HepG2 (cell line): ENCODE measurements around the gene CLIC1. TPM values are rescaled to one million over a fixed set of nuclear protein-coding genes. Genes with fewer than 3 reads are reported as not detected.
A peak's percentile ranks its signal among the peaks of the same experiment; 100 is the strongest.

Experiments
- BRF2 ChIP-seq: sonication (generic); formaldehyde crosslinking; IDR thresholded peaks from 2 replicates; pipeline ENCODE4 v1.8.1; 2022; ENCODE audit warnings: mild to moderate bottlenecking, missing genetic modification reagents
- CBX1 ChIP-seq: IDR thresholded peaks from one replicate; pipeline ENCODE4 v1.6.1; 2016; ENCODE audit warnings: antibody characterized with exemption, low read depth
- FOXP1 ChIP-seq, 2 experiments: fragments of 450-650 bp in 1 of 2; IDR thresholded peaks; 2 replicates each; pipeline ENCODE4 v1.6.1; 2017 to 2018; ENCODE audit warnings: antibody characterized with exemption in 1 of 2
- HES4 ChIP-seq: sonication (generic); formaldehyde crosslinking; IDR thresholded peaks from 2 replicates; pipeline ENCODE4 v1.9.0; 2021; ENCODE audit warnings: mild to moderate bottlenecking, missing genetic modification reagents, borderline replicate concordance
- MEIS2 ChIP-seq: sonication (generic); formaldehyde crosslinking; IDR thresholded peaks from 2 replicates; pipeline ENCODE4 v1.9.0; 2021; ENCODE audit warnings: mild to moderate bottlenecking, missing genetic modification reagents
- NFRKB ChIP-seq: fragments of 450-650 bp; IDR thresholded peaks from 2 replicates; pipeline ENCODE4 v1.6.1; 2017
- NONO ChIP-seq, 2 experiments: fragments of 450-650 bp in 1 of 2; sonication (generic) in 1 of 2; formaldehyde crosslinking in 1 of 2; IDR thresholded peaks in 1 of 2; conservative IDR thresholded peaks in 1 of 2; 2 replicates each; pipeline versions ENCODE4 v1.6.1 to v1.8.0; 2017 to 2022; ENCODE audit warnings: mild to moderate bottlenecking in 1 of 2, missing genetic modification reagents in 1 of 2, moderate library complexity in 1 of 2
- UBTF ChIP-seq: sonication (generic); formaldehyde crosslinking; IDR thresholded peaks from 2 replicates; pipeline ENCODE4 v1.4.0; 2020; ENCODE audit warnings: mild to moderate bottlenecking, missing genetic modification reagents
- ZBTB20 ChIP-seq: sonication (generic); formaldehyde crosslinking; IDR thresholded peaks from 2 replicates; pipeline ENCODE4 v1.8.1; 2023; ENCODE audit warnings: missing genetic modification reagents, low read depth, mild to moderate bottlenecking, borderline replicate concordance
- ZBTB4 ChIP-seq: sonication (generic); formaldehyde crosslinking; IDR thresholded peaks from 2 replicates; pipeline ENCODE4 v1.4.0; 2020; ENCODE audit warnings: missing genetic modification reagents, mild to moderate bottlenecking, borderline replicate concordance
- ZHX2 ChIP-seq, 2 experiments: sonication (generic) in 1 of 2; formaldehyde crosslinking in 1 of 2; IDR thresholded peaks; 2 replicates each; pipeline versions ENCODE4 v1.6.1 to v1.9.0; 2014 to 2022; ENCODE audit warnings: antibody characterized with exemption in 1 of 2, borderline replicate concordance in 1 of 2, inconsistent platforms in 1 of 2, low read depth in 1 of 2, missing genetic modification reagents in 1 of 2
- ZMYM4 ChIP-seq: sonication (generic); formaldehyde crosslinking; IDR thresholded peaks from 2 replicates; pipeline ENCODE4 v1.8.1; 2023; ENCODE audit warnings: mild to moderate bottlenecking, missing genetic modification reagents
- ZNF333 ChIP-seq: sonication (generic); formaldehyde crosslinking; IDR thresholded peaks from 2 replicates; pipeline ENCODE4 v1.4.0; 2020; ENCODE audit warnings: mild to moderate bottlenecking, missing genetic modification reagents, borderline replicate concordance
- ZNF564 ChIP-seq: sonication (generic); formaldehyde crosslinking; IDR thresholded peaks from 2 replicates; pipeline ENCODE4 v1.8.1; 2023; ENCODE audit warnings: mild to moderate bottlenecking, missing genetic modification reagents
- polyA plus RNA-seq, 8 experiments: library from polyadenylated mRNA; depleted of rRNA in 3 of 8; stranded (reverse) in 7 of 8; unstranded in 1 of 8; fragments of >200 nt; fragmentation: Illumina TruSeq in 4 of 8; extraction: Trizol in 4 of 8; gene quantifications; 2 replicates each; pipeline versions ENCODE4 v1.2.1 to v1.2.3, GENCODE V29; 2011 to 2016; ENCODE audit warnings: low read depth in 4 of 8, missing spikeins in 1 of 8, mixed read lengths in 1 of 8; ENCODE audit not compliant: insufficient read depth in 1 of 8
- total RNA-seq, 5 experiments: library from RNA; depleted of rRNA; stranded (reverse); fragments of >200 nt; fragmentation: Illumina TruSeq; extraction: Trizol; gene quantifications; 2 replicates each; pipeline ENCODE4 v1.2.3, GENCODE V29; 2016; ENCODE audit warnings: low read depth in 1 of 5

The CLIC1 gene
- total and polyA plus RNA-seq, 2 of the 13 experiments (the other 11 are each of a cell fraction or from before 2014, with no cell fraction given) = 602 to 891 TPM

- no peak for TF ChIP-seq UBTF (CRISPR knock-in tag)
- no peak for TF ChIP-seq NONO (IDR thresholded peaks at IDR 0.05)
- 0 out of 2 replicates have a peak, but pooled peaks have one; percentile 23 for TF ChIP-seq NONO (CRISPR knock-in tag; conservative IDR thresholded peaks at IDR 0.05)
- TF ChIP-seq NFRKB = no peak
- no peak for TF ChIP-seq FOXP1 (IDR thresholded peaks at IDR 0.05)
- TF ChIP-seq FOXP1 (CRISPR knock-in tag; IDR thresholded peaks at IDR 0.05) = no peak
- no peak for TF ChIP-seq ZHX2 (IDR thresholded peaks at IDR 0.05; ENCODE audit: low read depth)
- no peak for TF ChIP-seq ZHX2 (CRISPR knock-in tag; IDR thresholded peaks at IDR 0.05; ENCODE audit: borderline replicate concordance)
- TF ChIP-seq MEIS2 (CRISPR knock-in tag) = no peak
- no peak for TF ChIP-seq BRF2 (CRISPR knock-in tag)
- TF ChIP-seq ZMYM4 = no peak
- no peak for TF ChIP-seq CBX1
- TF ChIP-seq ZNF564 = no peak
- 0 out of 2 replicates have a peak, but pooled peaks have one; percentile 15 for TF ChIP-seq ZNF333 (CRISPR knock-in tag)
- TF ChIP-seq HES4 (CRISPR knock-in tag) = no peak
- TF ChIP-seq ZBTB4 (CRISPR knock-in tag) = no peak
- peak; percentile 25; the same call in 1 of the 2 replicates for TF ChIP-seq ZBTB20 (CRISPR knock-in tag)
These were observed 29.8 kb upstream of the CLIC1 start (continued) for GRCh38 chr6:31765910-31766794.
